Measurements from ENCODE around the gene ADCY1. TPM values are rescaled to one million over a fixed set of nuclear protein-coding genes. Genes with fewer than 3 reads are reported as not detected.
"Not testable (repeated sequence)": the region's sequence is repeated elsewhere in the genome, so short reads cannot be mapped to it uniquely, and the experiment has no call there.

ADCY1 gene
- total and polyA plus RNA-seq, 5 donors from 2014 or later: not detected

GRCh38 chr7:45761545-45762205 is 187.5 kb downstream of the ADCY1 start:
- not testable (repeated sequence) for DNase-seq; H3K27me3 Mint-ChIP-seq; H3K27me3 ChIP-seq (ENCODE audit: control insufficient read depth, insufficient read depth, low read length); ATAC-seq (ENCODE audit: low read depth in 2 of 2); H3K4me3 ChIP-seq (ENCODE audit: low read depth, low read length); H3K27ac ChIP-seq (ENCODE audit: insufficient read depth, low read length, poor library complexity, severe bottlenecking); H3K4me1 ChIP-seq (ENCODE audit: control insufficient read depth, insufficient read depth, low read length, poor library complexity, severe bottlenecking); H3K9me3 Mint-ChIP-seq; H3K36me3 ChIP-seq (ENCODE audit: control insufficient read depth, insufficient read depth, low read length); H3K9me3 ChIP-seq (ENCODE audit: control insufficient read depth in 2 of 2, low read length in 2 of 2); H3K27ac Mint-ChIP-seq; H3K4me3 Mint-ChIP-seq
- peaks cover 18 to 34% (median 20%) of the 10 kb centered on the region in 4 donors for H3K4me1 Mint-ChIP-seq
- peaks cover 16% of the 10 kb centered on the region for H3K36me3 Mint-ChIP-seq

GRCh38 chr7:45762225-45762994 is 188.2 kb downstream of the ADCY1 start:
- Mint-ChIP-seq H3K4me3 (peak overlapping the region in 1 of 4 donors; percentile 27), H3K4me1 (peaks cover 14 to 34% (median 20%) of the 10 kb centered on the region in 4 donors), H3K27ac (peak overlapping the region; percentile 10 to 55 (median 30)), H3K36me3 (peaks cover 10% of the 10 kb centered on the region)
- not testable (repeated sequence) for H3K27ac ChIP-seq (ENCODE audit: insufficient read depth, low read length, poor library complexity, severe bottlenecking); H3K27me3 Mint-ChIP-seq; H3K9me3 ChIP-seq (ENCODE audit: control insufficient read depth in 2 of 2, low read length in 2 of 2); H3K9me3 Mint-ChIP-seq; H3K27me3 ChIP-seq (ENCODE audit: control insufficient read depth, insufficient read depth, low read length); ATAC-seq (ENCODE audit: low read depth in 2 of 2); H3K4me1 ChIP-seq (ENCODE audit: control insufficient read depth, insufficient read depth, low read length, poor library complexity, severe bottlenecking); H3K36me3 ChIP-seq (ENCODE audit: control insufficient read depth, insufficient read depth, low read length); H3K4me3 ChIP-seq (ENCODE audit: low read depth, low read length); DNase-seq

- not testable (repeated sequence) for H3K27me3 Mint-ChIP-seq; H3K36me3 ChIP-seq (ENCODE audit: control insufficient read depth, insufficient read depth, low read length); H3K27me3 ChIP-seq (ENCODE audit: control insufficient read depth, insufficient read depth, low read length); H3K9me3 Mint-ChIP-seq; H3K9me3 ChIP-seq (ENCODE audit: control insufficient read depth in 2 of 2, low read length in 2 of 2); H3K36me3 Mint-ChIP-seq
- H3K27ac Mint-ChIP-seq: peak overlapping the region; percentile 97 to 99 (median 99)
- ATAC-seq (ENCODE audit: low read depth in 2 of 2): peak; percentile 98
- H3K27ac ChIP-seq (ENCODE audit: insufficient read depth, low read length, poor library complexity, severe bottlenecking): peak overlapping the region; percentile 88
- peaks cover 12% of the 10 kb centered on the region for H3K4me1 ChIP-seq (ENCODE audit: control insufficient read depth, insufficient read depth, low read length, poor library complexity, severe bottlenecking)
- peak overlapping the region; percentile 69 for H3K4me3 ChIP-seq (ENCODE audit: low read depth, low read length)
- H3K4me1 Mint-ChIP-seq: peaks cover 6 to 26% (median 10%) of the 10 kb centered on the region in 4 donors
- peak; percentile 97 to 98 (median 98) for DNase-seq
- peak overlapping the region; percentile 96 to 99 (median 98) for H3K4me3 Mint-ChIP-seq
Observed at GRCh38 chr7:45768516-45769394, 194.6 kb downstream of the ADCY1 start.

- H3K36me3 Mint-ChIP-seq; H3K9me3 Mint-ChIP-seq; ATAC-seq (ENCODE audit: low read depth in 2 of 2); DNase-seq; H3K27me3 Mint-ChIP-seq; H3K4me3 ChIP-seq (ENCODE audit: low read depth, low read length); H3K9me3 ChIP-seq (ENCODE audit: control insufficient read depth in 2 of 2, low read length in 2 of 2); H3K27me3 ChIP-seq (ENCODE audit: control insufficient read depth, insufficient read depth, low read length); H3K36me3 ChIP-seq (ENCODE audit: control insufficient read depth, insufficient read depth, low read length): not testable (repeated sequence)
- Histone ChIP-seq H3K27ac (ENCODE audit: insufficient read depth, low read length, poor library complexity, severe bottlenecking) (peak overlapping the region; percentile 88), H3K4me1 (ENCODE audit: control insufficient read depth, insufficient read depth, low read length, poor library complexity, severe bottlenecking) (peaks cover 12% of the 10 kb centered on the region)
- Mint-ChIP-seq H3K4me1 (peaks cover 5 to 21% (median 7%) of the 10 kb centered on the region in 4 donors), H3K27ac (peak overlapping the region; percentile 97 to 99 (median 99)), H3K4me3 (peak overlapping the region; percentile 96 to 99 (median 98))
Observed at GRCh38 chr7:45769626-45770025, 195.5 kb downstream of the ADCY1 start.
